PC-9 (cell line): ENCODE data around the gene CLHC1.

ENCODE experiments used
- CTCF ChIP-seq: fragments of 200-600 bp; sonication (generic); conservative IDR thresholded peaks from 2 replicates; pipeline ENCODE4 v1.6.1; 2017; ENCODE audit warnings: mixed run types, antibody characterized with exemption, mild to moderate bottlenecking, moderate library complexity
- EZH2 ChIP-seq: fragments of 200-600 bp; sonication (generic); IDR thresholded peaks from 2 replicates; pipeline ENCODE4 v1.8.0; 2017; ENCODE audit warnings: antibody characterized with exemption, low read depth

DNA sequence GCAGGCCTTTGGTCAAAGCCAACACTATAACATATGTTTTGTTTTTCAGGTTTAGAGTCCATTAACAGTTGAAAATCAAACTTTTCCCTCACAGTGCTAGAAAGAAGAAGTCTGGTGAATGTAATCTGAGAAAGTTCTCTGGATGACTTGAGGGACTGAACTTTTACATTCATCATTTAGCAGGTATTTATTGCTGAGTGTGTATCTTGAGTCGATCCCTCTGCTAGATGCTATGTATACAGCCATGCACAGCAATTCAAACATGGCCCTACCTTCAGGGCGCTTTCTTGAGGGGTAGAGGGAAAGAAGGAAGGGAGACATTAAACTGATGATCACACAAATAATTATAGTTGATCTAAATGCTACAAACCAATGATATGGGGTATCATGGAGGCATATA is 89.6 kb downstream of the CLHC1 start:
- no peak for TF ChIP-seq CTCF
- no peak for TF ChIP-seq EZH2
